ENCODE results near the gene S100A2.

GRCh38 chr1:153612755-153613331 lies 47.2 kb upstream of the S100A2 start, which contains the start of gene S100A16:
- TF ChIP-seq SPI1 (IDR thresholded peaks at IDR 0.05; ENCODE audit: borderline replicate concordance, low read depth) (no peak), CTCF (IDR thresholded peaks at IDR 0.05; ENCODE audit: insufficient read depth, low read length) (no peak), POLR2AphosphoS5 (IDR thresholded peaks at IDR 0.05; ENCODE audit: low read depth) (no peak), GABPA (IDR thresholded peaks at IDR 0.05; ENCODE audit: low read depth) (no peak)
- TF ChIP-seq, protein P1, sequence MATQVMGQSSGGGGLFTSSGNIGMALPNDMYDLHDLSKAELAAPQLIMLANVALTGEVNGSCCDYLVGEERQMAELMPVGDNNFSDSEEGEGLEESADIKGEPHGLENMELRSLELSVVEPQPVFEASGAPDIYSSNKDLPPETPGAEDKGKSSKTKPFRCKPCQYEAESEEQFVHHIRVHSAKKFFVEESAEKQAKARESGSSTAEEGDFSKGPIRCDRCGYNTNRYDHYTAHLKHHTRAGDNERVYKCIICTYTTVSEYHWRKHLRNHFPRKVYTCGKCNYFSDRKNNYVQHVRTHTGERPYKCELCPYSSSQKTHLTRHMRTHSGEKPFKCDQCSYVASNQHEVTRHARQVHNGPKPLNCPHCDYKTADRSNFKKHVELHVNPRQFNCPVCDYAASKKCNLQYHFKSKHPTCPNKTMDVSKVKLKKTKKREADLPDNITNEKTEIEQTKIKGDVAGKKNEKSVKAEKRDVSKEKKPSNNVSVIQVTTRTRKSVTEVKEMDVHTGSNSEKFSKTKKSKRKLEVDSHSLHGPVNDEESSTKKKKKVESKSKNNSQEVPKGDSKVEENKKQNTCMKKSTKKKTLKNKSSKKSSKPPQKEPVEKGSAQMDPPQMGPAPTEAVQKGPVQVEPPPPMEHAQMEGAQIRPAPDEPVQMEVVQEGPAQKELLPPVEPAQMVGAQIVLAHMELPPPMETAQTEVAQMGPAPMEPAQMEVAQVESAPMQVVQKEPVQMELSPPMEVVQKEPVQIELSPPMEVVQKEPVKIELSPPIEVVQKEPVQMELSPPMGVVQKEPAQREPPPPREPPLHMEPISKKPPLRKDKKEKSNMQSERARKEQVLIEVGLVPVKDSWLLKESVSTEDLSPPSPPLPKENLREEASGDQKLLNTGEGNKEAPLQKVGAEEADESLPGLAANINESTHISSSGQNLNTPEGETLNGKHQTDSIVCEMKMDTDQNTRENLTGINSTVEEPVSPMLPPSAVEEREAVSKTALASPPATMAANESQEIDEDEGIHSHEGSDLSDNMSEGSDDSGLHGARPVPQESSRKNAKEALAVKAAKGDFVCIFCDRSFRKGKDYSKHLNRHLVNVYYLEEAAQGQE (IDR thresholded peaks at IDR 0.05; ENCODE audit: insufficient replicate concordance, low read depth) = no peak

All from HL-60 (cell line).